Dermis microvascular lymphatic vessel endothelial cell (primary cell): Measurements from ENCODE around the gene DNAAF8. TPM values are rescaled to one million over a fixed set of nuclear protein-coding genes. Genes with fewer than 3 reads are reported as not detected.

Experiments
- total RNA-seq: library from RNA; depleted of rRNA; stranded (reverse); fragments of >200 nt; gene quantifications from 2 replicates; pipeline ENCODE4 v1.2.1, GENCODE V29; 2014

DNAAF8 gene
- total RNA-seq, 1 donor from 2014 or later = 0.13 TPM

Other genes with a start within 250 kb of the DNAAF8 start
- 4.7 and 11.9 TPM in 2 replicates for gene CDIP1, start 195.8 kb upstream of the DNAAF8 start, total RNA-seq
- not detected in 2 replicates for gene C16orf96, start 178.2 kb upstream of the DNAAF8 start, total RNA-seq
- 3.1 and 5.4 TPM in 2 replicates for gene UBALD1, start 119.6 kb upstream of the DNAAF8 start, total RNA-seq
- 14.2 and 22.6 TPM in 2 replicates for gene MGRN1, start 109.7 kb upstream of the DNAAF8 start, total RNA-seq
- gene NUDT16L1, start 41.0 kb upstream of the DNAAF8 start, total RNA-seq = 24.1 and 33.3 TPM in 2 replicates
- 9.0 and 15.0 TPM in 2 replicates for gene ANKS3, start 266 bp upstream of the DNAAF8 start, total RNA-seq
- 4.4 and 5.8 TPM in 2 replicates for gene ZNF500, start 32.6 kb downstream of the DNAAF8 start, total RNA-seq
- not detected in 2 replicates for gene SEPTIN12, start 53.8 kb downstream of the DNAAF8 start, total RNA-seq
- not detected in 2 replicates for gene SMIM22, start 60.8 kb downstream of the DNAAF8 start, total RNA-seq
- gene ROGDI, start 68.1 kb downstream of the DNAAF8 start, total RNA-seq = 27.4 and 30.8 TPM in 2 replicates
- 45.7 and 57.4 TPM in 2 replicates for gene GLYR1, start 112.8 kb downstream of the DNAAF8 start, total RNA-seq
- gene UBN1, start 112.9 kb downstream of the DNAAF8 start, total RNA-seq = 14.6 and 27.1 TPM in 2 replicates
- 3.2 and 4.7 TPM in 2 replicates for gene PPL, start 202.6 kb downstream of the DNAAF8 start, total RNA-seq
- under 0.01 and 0.13 TPM in 2 replicates for gene SEC14L5, start 223.8 kb downstream of the DNAAF8 start, total RNA-seq